Adrenal gland (tissue), 5 donors: ENCODE results near the gene TECRL.

Source experiments
- POLR2A ChIP-seq, 2 donors: fragments of 450-650 bp; IDR thresholded peaks; one replicate each; pipeline ENCODE4 v1.6.1; 2017; ENCODE audit warnings: antibody characterized with exemption in 2 of 2, mild to moderate bottlenecking in 2 of 2, moderate library complexity in 1 of 2
- TF ChIP-seq, protein P1 (sequence below), 6 experiments: fragments of 450-650 bp in 4 of 6; fragments of 200-600 bp in 2 of 6; sonication (generic) in 1 of 6; IDR thresholded peaks; 1 replicate in 5 of 6; 2 replicates in 1 of 6; pipeline versions ENCODE4 v1.5.1 to v1.8.0; 2016 to 2021; ENCODE audit warnings: antibody characterized with exemption in 6 of 6, mild to moderate bottlenecking in 2 of 6, moderate library complexity in 1 of 6
- donor health status: DM: no; HTN: no; CAD: no.

DNA sequence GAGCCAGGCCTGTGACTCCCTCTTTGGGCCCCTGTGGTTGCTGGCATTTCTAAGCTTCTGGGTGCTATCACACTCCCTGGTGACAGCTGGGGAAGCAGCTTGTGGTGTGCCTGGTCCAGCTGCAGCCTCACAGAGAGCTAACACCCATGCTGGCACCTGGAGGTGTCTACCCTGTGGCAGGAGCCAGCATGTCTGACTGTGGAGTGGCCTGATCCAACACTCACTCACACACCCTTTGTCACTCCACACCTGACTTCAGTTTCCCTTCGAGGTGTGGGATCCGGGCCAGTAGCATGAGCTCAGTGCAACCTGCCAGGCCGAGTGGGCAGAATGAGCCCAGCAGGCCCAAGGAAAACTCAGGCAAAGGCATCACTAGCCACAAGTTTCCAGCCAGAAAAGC, 67.5 kb downstream of the TECRL start:
- TF ChIP-seq, protein P1, sequence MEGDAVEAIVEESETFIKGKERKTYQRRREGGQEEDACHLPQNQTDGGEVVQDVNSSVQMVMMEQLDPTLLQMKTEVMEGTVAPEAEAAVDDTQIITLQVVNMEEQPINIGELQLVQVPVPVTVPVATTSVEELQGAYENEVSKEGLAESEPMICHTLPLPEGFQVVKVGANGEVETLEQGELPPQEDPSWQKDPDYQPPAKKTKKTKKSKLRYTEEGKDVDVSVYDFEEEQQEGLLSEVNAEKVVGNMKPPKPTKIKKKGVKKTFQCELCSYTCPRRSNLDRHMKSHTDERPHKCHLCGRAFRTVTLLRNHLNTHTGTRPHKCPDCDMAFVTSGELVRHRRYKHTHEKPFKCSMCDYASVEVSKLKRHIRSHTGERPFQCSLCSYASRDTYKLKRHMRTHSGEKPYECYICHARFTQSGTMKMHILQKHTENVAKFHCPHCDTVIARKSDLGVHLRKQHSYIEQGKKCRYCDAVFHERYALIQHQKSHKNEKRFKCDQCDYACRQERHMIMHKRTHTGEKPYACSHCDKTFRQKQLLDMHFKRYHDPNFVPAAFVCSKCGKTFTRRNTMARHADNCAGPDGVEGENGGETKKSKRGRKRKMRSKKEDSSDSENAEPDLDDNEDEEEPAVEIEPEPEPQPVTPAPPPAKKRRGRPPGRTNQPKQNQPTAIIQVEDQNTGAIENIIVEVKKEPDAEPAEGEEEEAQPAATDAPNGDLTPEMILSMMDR (IDR thresholded peaks at IDR 0.05) = no peak
- no peak for TF ChIP-seq POLR2A (IDR thresholded peaks at IDR 0.05)
